Activated CD8-positive, alpha-beta memory T cell treated with anti-CD3 and anti-CD28 coated beads for 1 hour (primary cell): ENCODE measurements around the gene MOCOS.

Source experiments
- DNase-seq, 2 donors: peaks; one replicate each; pipeline ENCODE4 v3.0.0-alpha.2; 2020; ENCODE audit warnings: low read depth in 1 of 2; ENCODE audit errors: extremely low read depth in 1 of 2

MOCOS gene

GRCh38 chr18:36299015-36299414 is 111.7 kb downstream of the MOCOS start:
- no peak for DNase-seq

- DNase-seq = no peak
Observed at GRCh38 chr18:36300211-36300610, 112.9 kb downstream of the MOCOS start.

GRCh38 chr18:36301884-36302283 is 114.6 kb downstream of the MOCOS start:
- no peak for DNase-seq

- DNase-seq = no peak
Observed at GRCh38 chr18:36302676-36303075, 115.4 kb downstream of the MOCOS start.

- DNase-seq = no peak
Observed at GRCh38 chr18:36303211-36303844, 116.0 kb downstream of the MOCOS start.

- DNase-seq = no peak
Observed at GRCh38 chr18:36304723-36305122, 117.4 kb downstream of the MOCOS start.

- no peak for DNase-seq
Observed at GRCh38 chr18:36305375-36305774, 118.1 kb downstream of the MOCOS start.

GRCh38 chr18:36307513-36307912 is 120.2 kb downstream of the MOCOS start:
- DNase-seq = no peak

GRCh38 chr18:36308711-36309435 is 121.6 kb downstream of the MOCOS start:
- no peak for DNase-seq

GRCh38 chr18:36309436-36310391 is 122.4 kb downstream of the MOCOS start:
- DNase-seq = no peak

GRCh38 chr18:36311026-36311570 is 123.8 kb downstream of the MOCOS start:
- no peak for DNase-seq

- no peak for DNase-seq
Observed at GRCh38 chr18:36312806-36313395, 125.6 kb downstream of the MOCOS start.

- DNase-seq = no peak
Observed at GRCh38 chr18:36314098-36314497, 126.8 kb downstream of the MOCOS start.

GRCh38 chr18:36314754-36315153 is 127.5 kb downstream of the MOCOS start:
- no peak for DNase-seq

- no peak for DNase-seq
Observed at GRCh38 chr18:36315736-36316135, 128.4 kb downstream of the MOCOS start.

- no peak for DNase-seq
Observed at GRCh38 chr18:36316246-36316645, 128.9 kb downstream of the MOCOS start.
